NK-92 treated with Interleukin-12 subunit alpha and Interleukin-12 subunit beta, amount 100 ng/mL, for 24 hours (cell line): ENCODE results near the gene NME3.

Source experiments
- DNase-seq: peaks from one replicate; lab custom pipeline; 2025; lab: John Stamatoyannopoulos, UW

Gene NME3

GRCh38 chr16:1724491-1724890 is 46.9 kb downstream of the NME3 start:
- DNase-seq = no peak

GRCh38 chr16:1723450-1724147 is 47.7 kb downstream of the NME3 start:
- no peak for DNase-seq

GRCh38 chr16:1721372-1721771 is 50.0 kb downstream of the NME3 start:
- no peak for DNase-seq
